Activated CD4-positive, alpha-beta T cell treated with anti-CD3 and anti-CD28 coated beads for 1 hour (primary cell): Measurements from ENCODE around the gene ADGRG7.

ENCODE experiments used
- DNase-seq: peaks from one replicate; pipeline ENCODE4 v3.0.0-alpha.2; 2020

Gene ADGRG7

DNA sequence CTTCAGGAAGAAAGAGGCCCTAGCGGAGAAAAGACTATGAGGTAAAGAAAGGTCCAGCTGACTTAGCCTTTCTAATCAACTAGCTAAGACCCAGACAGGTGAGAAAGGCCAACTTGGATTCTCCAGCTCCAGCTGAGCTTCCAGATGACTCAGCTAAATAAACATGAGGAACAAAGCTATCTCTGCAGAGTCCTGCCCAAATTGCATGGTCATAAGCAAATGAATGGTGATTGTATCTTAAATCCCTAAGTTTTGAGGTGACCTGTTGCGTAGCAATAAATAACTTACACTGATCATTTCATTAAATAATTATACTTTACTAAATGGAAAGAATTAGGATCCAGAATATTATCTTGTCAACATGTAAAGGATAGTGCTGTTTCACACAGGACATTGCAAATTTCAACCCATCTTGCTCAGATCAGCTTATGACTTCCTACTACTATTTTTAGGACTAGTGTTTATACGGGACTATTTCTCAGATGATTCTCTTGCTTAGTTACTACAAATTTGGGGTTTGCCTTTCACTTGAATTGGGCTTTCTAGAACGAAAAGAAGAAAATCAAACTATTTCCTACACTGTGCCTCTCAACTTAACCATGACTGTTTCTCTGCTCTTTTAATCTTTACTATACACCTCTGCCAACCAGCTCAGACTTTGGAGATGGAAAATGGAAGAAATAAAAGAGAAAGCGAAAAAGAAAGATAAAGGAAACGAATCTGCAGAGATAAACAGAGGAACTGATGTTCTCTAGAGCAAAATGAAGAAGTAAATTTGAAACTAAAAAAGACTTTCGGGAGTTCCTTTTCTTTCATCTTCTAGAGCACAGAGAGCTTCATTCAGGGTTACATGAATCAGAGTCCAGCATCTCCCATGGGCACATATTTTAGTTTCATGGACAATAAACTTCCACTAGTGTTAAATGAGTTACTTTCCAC lies 6.6 kb upstream of the ADGRG7 start:
- DNase-seq: no peak

DNA sequence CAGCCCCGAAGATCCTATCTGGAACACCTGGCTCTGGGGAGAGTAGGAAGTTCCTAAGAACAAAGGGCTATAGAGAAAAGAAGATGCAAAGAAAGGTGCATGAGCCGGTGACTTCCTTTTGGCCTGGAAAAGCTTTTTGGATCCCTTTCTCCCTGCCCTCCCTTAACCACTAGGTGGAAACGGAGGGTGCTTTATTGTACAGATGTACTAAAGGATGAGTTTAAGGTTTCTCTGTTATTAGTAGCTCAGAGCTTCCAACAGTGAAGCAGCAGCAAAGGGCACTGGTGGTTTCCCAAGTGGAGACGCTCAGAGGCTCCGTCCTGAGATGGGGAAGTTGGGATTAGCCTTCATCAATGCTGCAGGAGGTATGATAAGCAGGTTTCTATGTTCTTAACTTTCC lies 5.9 kb upstream of the ADGRG7 start:
- DNase-seq: no peak

DNA sequence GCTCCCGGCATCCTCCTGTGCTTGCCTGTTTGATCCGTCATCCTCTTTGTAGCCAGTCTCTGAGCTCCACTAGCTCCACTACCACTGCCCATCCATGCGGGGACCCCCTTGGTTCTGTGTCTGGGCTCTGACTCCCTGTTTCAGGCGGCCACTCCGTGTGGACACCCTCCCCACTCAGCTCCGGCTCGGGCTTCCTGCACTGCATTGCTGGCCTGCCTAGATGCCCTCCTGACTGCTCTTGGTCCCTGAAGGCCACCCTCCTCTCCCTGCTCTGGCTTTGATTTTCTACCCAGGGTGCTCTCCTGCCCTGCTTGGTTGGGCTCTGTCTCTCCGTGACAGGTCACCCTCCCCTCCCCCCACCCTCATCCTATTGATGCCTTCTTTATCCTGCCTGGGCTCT lies 4.0 kb upstream of the ADGRG7 start:
- no peak for DNase-seq

DNA sequence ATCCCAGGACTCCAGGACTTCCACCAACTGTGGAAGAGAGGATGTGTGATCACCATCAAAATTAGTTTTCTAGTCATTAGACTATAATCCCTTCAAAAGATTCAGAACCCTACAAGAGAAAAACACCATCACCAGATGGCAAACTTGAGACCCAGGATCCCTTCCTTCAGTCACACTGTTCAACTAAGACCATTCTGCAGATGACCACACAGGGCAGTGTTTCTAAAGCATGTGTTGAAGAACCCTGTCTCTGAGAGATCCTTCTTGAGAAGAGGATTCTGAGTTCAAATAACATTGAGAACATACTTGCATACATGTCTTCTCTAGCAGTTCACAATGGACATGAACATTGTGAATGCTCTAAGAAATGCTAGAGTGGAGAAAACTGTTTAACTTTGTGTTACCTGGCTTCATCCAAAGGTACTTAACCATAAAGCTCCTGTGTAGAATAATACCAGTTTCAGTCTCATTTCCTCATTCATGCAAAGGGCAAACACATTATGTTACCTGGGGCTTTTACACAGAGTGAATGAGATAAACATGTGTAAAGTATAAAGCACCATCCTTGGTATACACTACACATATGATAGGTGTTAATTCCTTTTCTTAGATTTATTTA lies 2.4 kb upstream of the ADGRG7 start:
- DNase-seq: no peak

DNA sequence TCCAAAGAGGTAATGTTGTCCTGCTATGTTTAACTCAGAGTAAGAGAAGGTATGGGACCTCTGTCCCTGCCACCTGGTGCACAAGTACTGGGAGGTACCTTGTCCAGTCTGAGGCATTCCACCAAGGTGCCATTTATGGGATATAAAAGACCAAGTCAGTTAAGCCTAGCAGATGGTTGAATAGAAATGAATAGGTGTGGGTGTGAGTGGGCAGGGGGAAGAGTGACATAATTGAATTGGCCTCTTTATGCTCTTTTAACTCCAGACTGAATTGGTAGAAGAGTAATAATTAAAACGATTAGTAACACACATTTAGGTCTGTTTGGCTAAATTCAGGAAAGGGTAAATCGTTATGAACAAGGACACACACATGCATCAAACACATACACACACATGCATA lies 562 bp downstream of the ADGRG7 start:
- DNase-seq: no peak

DNA sequence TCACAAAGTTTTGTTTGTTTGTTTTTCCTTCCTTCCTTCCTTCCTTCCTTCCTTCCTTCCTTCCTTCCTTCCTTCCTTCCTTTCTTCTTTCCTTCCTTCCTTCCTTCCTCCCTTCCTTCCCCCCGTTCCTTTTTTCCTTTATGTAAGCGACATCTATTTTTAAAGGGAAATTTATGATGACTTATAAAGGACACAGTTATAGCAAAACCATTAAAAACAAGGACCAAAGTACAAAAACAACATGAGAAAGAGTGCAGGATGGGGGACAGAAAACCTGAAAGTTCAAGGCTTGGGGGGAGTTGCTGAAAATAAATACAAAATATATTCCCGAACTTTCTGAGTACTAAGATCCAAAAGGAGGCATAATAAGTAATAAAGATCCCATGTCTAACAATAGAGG lies 1.8 kb downstream of the ADGRG7 start:
- DNase-seq: no peak

DNA sequence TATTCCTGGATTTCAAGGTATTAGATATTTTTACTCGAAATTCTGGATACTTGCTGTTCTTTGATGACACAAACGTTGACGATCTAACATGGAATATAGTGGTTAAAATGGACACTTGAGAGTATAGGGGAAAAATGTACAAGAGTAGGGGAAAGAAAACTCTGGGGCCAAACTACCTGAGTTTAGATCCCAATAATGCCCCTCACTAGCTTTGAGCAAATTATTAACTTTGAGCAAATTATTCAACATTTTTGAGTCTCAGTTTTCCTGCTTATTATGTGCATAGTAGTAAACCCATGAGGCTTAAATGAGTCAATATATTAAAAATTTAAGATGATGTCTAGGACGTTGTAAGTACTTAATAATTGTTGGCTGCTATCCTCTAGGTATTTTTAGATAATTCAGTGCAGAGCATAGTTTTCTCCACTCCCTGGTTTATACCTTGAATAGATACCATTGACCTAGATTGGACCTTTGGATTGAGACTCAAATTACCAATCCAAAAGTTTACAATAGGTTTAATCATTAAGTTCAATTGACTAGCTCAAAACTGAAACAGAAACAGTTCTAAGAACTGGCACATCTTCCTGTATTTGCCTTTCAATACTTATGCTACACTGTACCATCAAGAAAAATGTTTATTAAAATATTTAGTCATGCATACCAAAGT lies 4.5 kb downstream of the ADGRG7 start:
- no peak for DNase-seq

DNA sequence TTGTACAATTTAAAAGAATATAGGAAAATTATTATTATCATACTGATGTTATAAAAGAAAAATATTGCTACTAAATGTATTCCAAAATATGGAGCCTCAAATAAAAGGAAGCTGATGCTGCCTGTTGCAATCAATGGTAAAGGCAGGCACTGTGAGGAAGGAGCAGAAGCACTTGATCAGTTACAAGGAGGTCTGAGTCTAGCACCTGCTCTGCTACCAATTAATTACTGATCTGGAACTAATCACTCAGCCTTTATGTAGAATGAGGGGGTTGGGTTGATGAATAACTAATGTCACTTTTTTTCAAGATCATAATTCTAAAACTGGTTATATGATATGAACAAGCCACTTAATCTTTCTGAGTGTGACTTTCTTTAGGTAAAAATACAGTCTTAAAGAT lies 5.5 kb downstream of the ADGRG7 start:
- DNase-seq: no peak

DNA sequence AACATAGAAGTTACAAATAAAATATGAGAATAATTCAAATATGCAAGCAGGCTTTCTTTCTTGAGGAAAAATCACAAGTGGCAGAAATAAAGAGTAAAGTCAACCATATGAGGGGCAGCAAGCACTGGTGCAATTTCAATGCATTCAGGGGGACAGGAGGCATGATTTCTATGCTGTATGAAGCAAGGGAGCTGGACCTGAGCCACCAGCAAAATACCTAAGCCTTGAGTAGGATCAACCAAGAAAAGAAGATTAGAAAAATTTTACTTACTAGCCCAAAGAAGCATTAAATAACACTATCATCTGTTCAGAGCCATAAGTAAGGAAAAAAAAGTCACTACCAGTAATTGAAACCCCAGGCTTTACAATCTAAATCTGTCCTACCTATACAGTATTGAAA lies 6.3 kb downstream of the ADGRG7 start:
- no peak for DNase-seq

DNA sequence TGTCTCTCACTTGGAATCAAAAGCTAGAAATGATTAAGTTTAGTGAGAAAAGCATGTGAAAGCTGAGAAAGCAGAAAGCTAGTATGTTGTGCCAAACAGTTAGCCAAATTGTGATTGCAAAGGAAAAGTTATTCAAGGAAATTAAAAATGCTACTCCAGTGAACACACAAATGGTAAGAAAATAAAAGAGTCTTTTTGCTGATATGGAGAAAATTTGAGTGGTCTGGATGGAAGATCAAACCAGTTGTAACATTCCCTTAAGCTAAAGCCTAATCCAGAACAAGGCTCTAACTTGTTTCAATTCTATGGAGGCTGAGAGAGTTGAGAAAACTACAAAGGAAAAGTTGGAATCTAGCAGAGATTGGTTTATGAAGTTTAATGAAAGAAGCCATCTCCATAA lies 11.8 kb downstream of the ADGRG7 start:
- no peak for DNase-seq

DNA sequence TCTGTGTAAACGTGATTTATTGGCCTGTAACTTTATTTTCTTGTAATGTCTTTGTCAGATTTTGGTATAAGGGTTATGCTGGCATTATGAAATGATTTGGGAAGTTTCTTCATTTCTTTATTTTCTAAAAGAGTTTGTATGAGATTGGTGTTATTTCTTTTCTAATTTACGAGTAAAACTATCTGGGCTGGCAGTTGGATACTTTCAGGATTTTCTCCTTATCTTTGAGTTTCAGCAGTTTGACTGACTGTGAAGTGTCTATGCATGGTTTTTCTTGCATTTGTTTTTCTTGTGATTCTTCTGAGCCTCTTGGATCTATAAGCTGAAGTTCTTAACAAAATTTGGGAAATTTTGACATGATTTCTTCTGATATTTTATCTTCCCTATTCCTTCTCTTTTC lies 18.1 kb downstream of the ADGRG7 start:
- DNase-seq: no peak

DNA sequence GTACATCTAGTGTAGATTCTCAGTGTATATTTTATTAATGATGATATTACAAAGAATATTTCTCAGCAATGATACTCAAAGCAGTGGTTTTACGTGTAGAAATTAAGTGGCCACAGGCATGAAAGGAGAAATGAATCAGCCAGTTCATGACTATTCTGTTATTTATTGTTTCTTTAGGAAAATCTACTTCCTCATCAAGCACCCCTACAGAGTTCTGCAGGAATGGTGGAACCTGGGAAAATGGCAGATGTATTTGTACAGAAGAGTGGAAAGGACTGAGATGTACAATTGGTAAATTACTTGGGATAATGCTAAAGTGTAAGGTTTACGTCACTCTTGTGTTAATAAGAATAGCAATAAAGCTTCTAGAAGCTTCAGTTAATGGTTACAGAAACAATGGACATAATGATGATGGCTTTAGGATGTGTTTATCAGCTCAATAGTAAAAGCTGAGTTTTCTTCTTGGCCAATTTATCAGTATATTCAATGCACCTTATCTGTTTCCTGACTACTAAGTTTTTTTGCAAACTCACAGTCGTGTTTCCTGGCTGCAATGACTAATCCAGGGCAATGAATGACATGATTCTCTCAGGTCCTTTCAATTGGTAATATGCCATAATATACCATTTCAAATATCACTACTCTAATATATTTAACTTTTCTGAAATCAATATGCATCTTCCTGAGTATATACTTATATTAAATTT lies 20.2 kb downstream of the ADGRG7 start:
- no peak for DNase-seq

DNA sequence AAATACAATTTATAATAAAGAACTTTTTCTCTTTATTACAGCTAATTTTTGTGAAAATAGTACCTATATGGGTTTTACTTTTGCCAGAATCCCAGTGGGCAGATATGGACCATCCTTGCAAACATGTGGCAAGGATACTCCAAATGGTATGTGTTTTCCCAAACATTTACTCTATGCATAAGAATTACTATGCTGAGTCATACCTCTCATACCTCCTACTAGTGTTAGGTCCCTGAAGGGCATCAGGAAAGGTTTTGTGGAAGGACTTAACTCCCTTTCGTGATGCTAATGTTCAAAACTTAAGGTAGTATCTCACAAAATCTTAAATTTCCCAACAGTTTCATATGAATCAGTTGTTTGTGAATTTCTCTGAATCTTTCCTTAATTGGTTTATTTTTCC lies 21.3 kb downstream of the ADGRG7 start:
- DNase-seq: no peak

DNA sequence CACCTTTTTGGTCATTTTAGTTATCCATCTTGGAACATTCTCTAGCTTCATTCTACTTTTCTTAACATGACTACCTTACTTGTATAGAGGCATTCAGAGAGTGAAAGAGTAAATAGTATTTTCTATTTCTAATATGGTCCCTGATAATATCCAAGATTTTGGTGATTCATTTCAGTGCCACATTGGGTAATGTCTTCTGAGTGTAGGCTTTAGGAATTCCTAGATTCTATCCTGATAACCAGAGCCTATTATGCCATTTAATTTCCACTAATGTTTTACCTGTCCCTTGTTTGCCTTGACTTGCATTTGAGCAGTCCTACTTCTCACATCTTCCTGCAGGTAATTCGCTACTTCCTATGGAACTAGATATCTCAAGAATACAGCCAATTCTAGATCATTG lies 21.8 kb downstream of the ADGRG7 start:
- no peak for DNase-seq

DNA sequence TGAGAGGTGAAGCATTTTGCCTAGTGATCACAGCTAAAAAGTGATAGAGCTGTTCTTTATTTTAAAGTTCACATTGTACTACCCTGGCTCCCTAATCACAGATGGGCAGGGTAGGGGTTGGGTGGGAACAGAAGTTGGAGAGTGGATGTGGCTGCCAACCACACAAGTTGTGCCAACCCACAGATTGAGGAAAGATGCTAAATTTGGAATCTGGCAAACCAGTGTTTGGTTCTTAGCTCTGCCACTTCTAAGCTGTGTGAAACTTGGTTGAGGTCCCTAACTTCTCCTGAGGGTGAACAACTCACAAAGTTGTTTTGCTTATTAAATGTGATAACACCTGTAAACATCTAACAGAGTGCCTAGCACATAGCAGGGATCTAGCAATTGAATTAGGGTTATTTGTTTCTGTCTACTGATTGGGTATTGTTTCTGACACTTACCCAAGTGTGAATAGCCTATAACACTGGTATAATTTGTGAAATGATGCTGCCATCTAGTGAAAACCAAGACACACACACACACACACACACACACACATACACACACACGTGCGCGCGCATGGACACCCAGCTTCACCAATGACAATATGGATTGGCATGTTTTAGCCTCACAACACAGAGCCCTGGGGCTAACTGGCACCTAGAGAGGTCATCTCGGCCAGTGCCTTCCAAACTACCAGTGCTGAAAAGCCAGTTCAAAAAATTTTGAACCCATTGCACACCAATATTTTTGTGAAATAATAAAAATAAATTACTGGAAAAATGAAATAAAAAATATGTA lies 25.3 kb downstream of the ADGRG7 start:
- no peak for DNase-seq

DNA sequence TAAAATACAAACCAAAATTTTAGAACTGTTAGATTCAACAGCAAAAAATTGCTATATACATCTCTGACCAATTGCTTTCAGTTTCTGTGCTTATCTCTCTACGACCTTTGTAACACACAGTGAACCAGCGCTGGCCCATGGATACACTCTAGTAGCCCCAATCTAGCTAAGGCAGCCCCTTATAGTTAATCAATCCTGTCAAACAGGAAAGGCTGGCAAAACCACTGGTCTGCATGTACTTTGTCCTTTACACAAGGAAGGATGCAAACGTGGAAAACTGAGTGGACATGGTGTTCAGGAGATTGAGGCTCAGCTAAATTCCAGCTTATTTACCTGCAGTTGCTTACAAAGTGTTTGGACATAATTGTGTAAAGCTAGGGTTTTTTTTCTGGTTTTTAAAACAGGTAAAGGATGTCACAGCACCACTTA lies 25.9 kb downstream of the ADGRG7 start:
- no peak for DNase-seq

DNA sequence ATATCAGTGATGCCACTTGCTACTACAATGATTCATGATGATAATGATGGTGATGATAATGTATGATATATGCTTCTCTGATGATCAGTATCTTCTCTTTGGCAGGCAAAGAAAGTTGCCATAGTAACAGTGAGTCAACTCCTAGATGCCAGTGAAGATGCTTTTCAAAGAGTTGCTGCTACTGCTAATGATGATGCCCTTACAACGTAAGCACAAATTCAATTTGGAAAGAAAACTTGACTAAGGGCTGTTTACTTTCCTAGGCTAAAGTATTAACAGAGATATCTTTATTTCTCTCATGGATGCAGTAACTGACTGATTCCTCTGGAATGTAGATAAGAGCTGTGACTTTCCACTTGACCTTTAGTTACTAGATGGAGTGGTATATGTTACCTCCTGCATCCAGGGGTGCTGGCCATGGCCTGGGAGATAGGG lies 27.8 kb downstream of the ADGRG7 start:
- DNase-seq: no peak

DNA sequence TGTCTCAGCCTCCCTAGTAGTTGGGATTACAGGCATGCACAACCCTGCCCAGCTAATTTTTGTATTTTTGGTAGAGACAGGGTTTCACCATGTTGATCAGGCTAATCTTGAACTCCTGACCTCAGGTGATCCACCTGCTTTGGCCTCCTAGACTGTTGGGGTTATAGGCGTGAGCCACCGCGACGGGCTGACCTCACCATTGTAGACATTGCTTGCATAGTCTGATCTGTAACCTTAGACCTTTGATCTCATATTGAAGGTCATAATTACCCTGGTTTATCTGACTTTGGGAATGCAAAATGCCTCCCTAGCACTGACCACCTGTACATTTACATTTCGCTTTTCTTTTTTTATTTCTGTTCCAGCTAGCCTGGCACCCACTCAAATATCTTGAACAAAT lies 31.2 kb downstream of the ADGRG7 start:
- DNase-seq: no peak

DNA sequence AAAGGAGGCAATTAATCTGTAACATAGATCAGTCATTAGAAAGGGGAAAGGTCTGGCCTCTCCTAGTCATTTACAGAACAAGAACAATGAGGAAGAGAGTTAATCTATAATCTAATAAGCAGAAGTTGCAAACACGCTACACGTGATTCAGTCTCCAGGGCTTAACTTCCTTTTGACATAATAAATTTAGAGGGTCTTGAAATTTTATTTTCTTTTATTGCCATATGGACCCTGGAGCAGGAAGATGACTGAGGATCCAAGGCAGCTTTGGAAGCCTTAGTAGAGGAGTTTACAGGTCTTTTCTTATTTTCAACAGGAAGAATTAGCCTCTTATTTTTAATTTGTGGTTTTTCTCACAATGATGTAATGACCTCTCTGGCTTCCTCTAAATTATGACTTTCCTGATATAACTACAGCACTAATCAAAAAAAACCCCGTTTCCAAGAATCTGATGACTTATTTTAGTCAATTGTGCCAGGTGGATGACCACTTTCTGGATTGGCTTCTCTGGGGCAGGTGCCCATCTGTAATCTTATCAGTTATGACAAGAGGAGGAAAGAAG lies 32.2 kb downstream of the ADGRG7 start:
- no peak for DNase-seq

DNA sequence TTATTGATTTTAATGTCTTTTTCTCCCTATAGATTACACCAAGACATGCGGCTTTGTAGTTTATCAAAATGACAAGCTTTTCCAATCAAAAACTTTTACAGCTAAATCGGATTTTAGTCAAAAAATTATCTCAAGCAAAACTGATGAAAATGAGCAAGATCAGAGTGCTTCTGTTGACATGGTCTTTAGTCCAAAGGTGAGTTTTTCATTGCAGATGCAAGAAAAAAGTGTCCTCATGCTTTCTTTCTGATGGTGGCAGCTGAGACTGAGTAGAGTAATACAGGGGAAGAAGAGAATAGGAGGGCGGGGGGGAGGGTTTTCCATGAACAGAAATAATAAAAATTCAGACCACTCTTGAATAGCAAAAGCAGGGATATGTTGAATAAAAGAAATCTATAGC lies 36.5 kb downstream of the ADGRG7 start:
- DNase-seq: no peak

DNA sequence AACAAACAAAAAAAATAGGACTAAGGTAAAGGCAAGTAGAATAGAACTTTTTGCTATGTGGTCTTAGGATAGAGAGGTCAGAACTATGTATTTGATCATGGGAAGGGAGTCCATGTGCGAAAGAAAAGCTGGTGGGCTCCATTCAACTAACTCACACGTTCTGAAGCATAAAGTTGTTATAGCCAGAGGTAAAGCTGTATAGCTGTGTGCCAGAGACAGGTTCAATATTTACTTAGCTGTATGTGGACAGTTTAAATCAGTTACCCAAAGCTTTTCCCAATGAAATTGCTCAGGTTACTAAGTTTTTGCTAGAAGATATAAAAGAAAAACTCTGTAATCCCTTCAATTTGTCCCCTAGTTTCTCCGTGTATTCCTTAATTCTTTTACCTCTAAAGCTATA lies 37.8 kb downstream of the ADGRG7 start:
- DNase-seq: no peak

DNA sequence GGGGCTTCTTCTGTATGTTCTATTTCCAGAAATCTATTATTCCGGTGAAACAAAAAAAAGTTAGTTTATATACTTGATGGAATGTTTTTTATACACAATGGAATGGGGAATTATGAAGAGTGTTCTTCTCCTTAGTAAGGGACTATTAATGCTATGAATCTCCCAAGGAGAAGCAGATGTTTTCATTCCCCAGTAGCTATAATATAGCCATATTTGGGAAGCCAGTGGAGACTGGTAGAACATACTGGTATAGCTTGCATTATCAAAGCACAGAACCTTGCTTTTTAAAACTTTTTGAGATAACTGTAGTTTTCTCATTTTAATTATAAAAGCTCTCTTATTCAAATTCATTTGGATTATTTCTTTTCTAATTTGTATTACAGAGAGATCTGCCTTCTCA lies 38.3 kb downstream of the ADGRG7 start:
- DNase-seq: no peak
